Mucosa of descending colon (tissue), 3 donors: ENCODE measurements around the gene TOLLIP. TPM values are rescaled to one million over a fixed set of nuclear protein-coding genes. Genes with fewer than 3 reads are reported as not detected.
"Not testable (repeated sequence)": the region's sequence is repeated elsewhere in the genome, so short reads cannot be mapped to it uniquely, and the experiment has no call there.

Source experiments
- ATAC-seq: fragments of 200-7000 bp; cut with Tn5 transposase; one replicate; pipeline ENCODE4 v1.9.1; 2020; ENCODE audit warnings: mild to moderate bottlenecking, moderate library complexity
- DNase-seq, 3 donors: peaks; one replicate each; pipeline ENCODE4 v3.0.0-alpha.2; 2020
- H3K36me3 ChIP-seq: fragments of 200-600 bp; one replicate; pipeline ENCODE4 v1.8.0; 2021; ENCODE audit warnings: low read depth, mild to moderate bottlenecking
- H3K4me1 ChIP-seq: fragments of 200-600 bp; one replicate; pipeline ENCODE4 v1.8.0; 2021; ENCODE audit warnings: low read depth, mild to moderate bottlenecking
- H3K4me3 ChIP-seq: fragments of 200-600 bp; one replicate; pipeline ENCODE4 v1.8.0; 2021; ENCODE audit warnings: mild to moderate bottlenecking
- H3K9me3 ChIP-seq: fragments of 200-600 bp; one replicate; pipeline ENCODE4 v1.8.0; 2021; ENCODE audit warnings: mild to moderate bottlenecking
- CTCF ChIP-seq: fragments of 200-600 bp; IDR thresholded peaks from one replicate; pipeline ENCODE4 v1.8.0; 2022; ENCODE audit warnings: antibody characterized with exemption, mild to moderate bottlenecking
- intact Hi-C, 2 donors: fragments of 100-400 bp; cut with DNase I in 1 of 2; cut with micrococcal nuclease in 1 of 2; formaldehyde crosslinking; loops; one replicate each; pipeline versions ENCODE4 v1.11.0 to v1.11.1; 2022; cut with DNase I, micrococcal nuclease
- total RNA-seq, 3 donors: library from RNA; stranded (reverse); fragmentation: NEBNext Ultra II Directional in 2 of 3; extraction: Animal tissue kit (Norgen Biotek cat#: 25700) in 2 of 3; gene quantifications; one replicate each; pipeline versions ENCODE4 v1.2.1 to v1.2.4, GENCODE V29; 2021 to 2023
- donor health status: DM: no; HTN: no; CAD: no; lungs with moderate emphysema.
- donor health status: DM: no; HTN: no; CAD: no.
- donor health status: DM: no; HTN: yes; CAD: no.

The TOLLIP gene
- total RNA-seq, 3 donors from 2014 or later: 62.4 to 65.4 (median 62.5) TPM

- Histone ChIP-seq H3K9me3 (no peaks in the 10 kb centered on the region), H3K36me3 (no peaks in the 10 kb centered on the region), H3K4me1 (no peaks in the 10 kb centered on the region), H3K4me3 (no peak overlapping the region)
- peak; percentile 11 for ATAC-seq
- TF ChIP-seq CTCF: no peak
- intact Hi-C loops: no loop called here
- peak in 1 of 3 donors; percentile 10 for DNase-seq
Observed at GRCh38 chr11:1350086-1350725, 40.8 kb upstream of the TOLLIP start.

- no peak overlapping the region for H3K4me3 ChIP-seq
- intact Hi-C loops: no loop called here
- no peaks in the 10 kb centered on the region for H3K9me3 ChIP-seq
- no peaks in the 10 kb centered on the region for H3K36me3 ChIP-seq
- H3K4me1 ChIP-seq: no peaks in the 10 kb centered on the region
- no peak for TF ChIP-seq CTCF
- no peak for ATAC-seq
- peak in 1 of 3 donors; percentile 19 for DNase-seq
Observed at GRCh38 chr11:1349327-1350041, 40.1 kb upstream of the TOLLIP start.

- DNase-seq (peak in 1 of 3 donors; percentile 13), ATAC-seq (no peak)
- no peaks in the 10 kb centered on the region for H3K9me3 ChIP-seq
- no peak overlapping the region for H3K4me3 ChIP-seq
- H3K4me1 ChIP-seq: no peaks in the 10 kb centered on the region
- intact Hi-C loops: no loop called here
- TF ChIP-seq CTCF: no peak
- no peaks in the 10 kb centered on the region for H3K36me3 ChIP-seq
Observed at GRCh38 chr11:1348796-1349326, 39.4 kb upstream of the TOLLIP start.

GRCh38 chr11:1348146-1348795 lies 38.8 kb upstream of the TOLLIP start:
- DNase-seq: no peak
- no peaks in the 10 kb centered on the region for H3K4me1 ChIP-seq
- no peak for TF ChIP-seq CTCF
- no peaks in the 10 kb centered on the region for H3K9me3 ChIP-seq
- H3K4me3 ChIP-seq: no peak overlapping the region
- intact Hi-C loops: no loop called here
- no peak for ATAC-seq
- H3K36me3 ChIP-seq: no peaks in the 10 kb centered on the region

DNA sequence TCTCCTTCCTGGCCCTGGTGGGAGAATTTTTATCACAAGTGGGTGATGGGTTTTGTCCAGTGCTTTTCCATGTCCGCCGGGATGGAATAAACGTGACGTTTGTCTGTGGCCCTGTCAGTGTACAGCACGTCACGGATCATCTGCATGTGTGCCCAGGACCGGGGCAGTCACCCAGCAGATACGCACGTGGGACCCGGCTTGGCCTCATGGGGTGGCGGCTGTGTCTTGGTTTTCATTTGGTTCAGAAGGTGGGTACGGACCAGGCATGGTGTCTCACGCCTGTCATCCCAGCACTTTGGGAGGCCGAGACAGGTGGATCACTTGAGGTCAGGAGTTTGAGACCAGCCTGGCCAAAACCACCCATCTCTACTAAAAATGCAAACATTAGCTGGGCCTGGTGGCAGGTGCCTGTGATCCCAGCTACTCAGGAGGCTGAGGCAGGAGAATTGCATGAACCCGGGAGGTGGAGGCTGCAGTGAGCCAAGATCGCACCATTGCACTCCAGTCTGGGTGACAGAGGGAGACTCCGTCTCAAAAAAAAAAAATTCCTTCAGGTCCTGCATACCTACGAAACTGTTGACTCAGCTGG lies 38.1 kb upstream of the TOLLIP start:
- H3K4me1 ChIP-seq, ATAC-seq, H3K36me3 ChIP-seq, intact Hi-C loops, H3K9me3 ChIP-seq, H3K4me3 ChIP-seq: not testable (repeated sequence)
- DNase-seq: peak in 1 of 3 donors; percentile 7
